CD4-positive, alpha-beta T cell treated with Interleukin-15 for 4 hours (primary cell): ENCODE results near the gene SPATA31C1.
"Not testable (repeated sequence)": the region's sequence is repeated elsewhere in the genome, so short reads cannot be mapped to it uniquely, and the experiment has no call there.

Source experiments
- DNase-seq: peaks from one replicate; pipeline ENCODE4 v3.0.0-alpha.2; 2020; ENCODE audit warnings: low spot score

SPATA31C1 gene

GRCh38 chr9:87886933-87887505 lies 30.7 kb upstream of the SPATA31C1 start:
- DNase-seq, result no peak

DNA sequence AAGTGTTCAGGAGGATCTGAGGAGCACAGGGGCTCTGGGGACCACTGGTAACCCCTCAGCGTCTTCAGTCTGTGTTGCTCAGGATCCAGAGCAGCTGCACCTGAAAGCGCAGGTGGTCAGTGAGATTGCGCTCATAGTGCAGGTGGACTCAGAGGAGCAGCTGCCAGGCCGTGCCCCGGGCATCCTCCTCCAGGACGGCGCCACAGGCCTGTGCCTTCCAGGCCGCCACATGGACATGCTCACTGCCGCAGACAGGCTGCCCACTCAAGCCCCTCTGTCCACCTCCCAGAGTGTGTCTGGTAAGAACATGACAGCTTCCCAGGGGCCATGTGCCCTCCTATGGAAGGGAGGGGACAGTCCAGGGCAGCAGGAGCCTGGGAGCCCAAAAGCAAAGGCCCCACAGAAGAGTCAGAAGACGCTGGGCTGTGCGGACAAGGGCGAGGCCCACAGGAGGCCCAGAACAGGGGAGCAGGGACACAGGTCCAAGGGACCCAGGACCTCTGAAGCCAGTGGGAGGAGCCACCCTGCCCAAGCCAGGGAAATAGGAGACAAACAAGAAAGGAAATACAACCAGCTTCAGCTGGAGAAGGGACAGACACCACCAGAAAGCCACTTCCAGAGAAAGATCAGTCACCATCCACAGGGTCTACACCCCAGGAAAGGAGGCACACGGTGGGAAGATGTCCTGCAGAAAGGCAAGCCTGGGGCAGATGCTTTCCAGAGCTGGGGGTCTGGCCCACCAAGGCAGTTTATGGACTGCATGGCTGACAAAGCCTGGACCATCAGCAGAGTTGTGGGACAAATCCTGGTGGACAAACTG lies 29.9 kb upstream of the SPATA31C1 start:
- DNase-seq, result no peak

GRCh38 chr9:87888501-87888900 lies 29.3 kb upstream of the SPATA31C1 start:
- DNase-seq, result no peak

DNA sequence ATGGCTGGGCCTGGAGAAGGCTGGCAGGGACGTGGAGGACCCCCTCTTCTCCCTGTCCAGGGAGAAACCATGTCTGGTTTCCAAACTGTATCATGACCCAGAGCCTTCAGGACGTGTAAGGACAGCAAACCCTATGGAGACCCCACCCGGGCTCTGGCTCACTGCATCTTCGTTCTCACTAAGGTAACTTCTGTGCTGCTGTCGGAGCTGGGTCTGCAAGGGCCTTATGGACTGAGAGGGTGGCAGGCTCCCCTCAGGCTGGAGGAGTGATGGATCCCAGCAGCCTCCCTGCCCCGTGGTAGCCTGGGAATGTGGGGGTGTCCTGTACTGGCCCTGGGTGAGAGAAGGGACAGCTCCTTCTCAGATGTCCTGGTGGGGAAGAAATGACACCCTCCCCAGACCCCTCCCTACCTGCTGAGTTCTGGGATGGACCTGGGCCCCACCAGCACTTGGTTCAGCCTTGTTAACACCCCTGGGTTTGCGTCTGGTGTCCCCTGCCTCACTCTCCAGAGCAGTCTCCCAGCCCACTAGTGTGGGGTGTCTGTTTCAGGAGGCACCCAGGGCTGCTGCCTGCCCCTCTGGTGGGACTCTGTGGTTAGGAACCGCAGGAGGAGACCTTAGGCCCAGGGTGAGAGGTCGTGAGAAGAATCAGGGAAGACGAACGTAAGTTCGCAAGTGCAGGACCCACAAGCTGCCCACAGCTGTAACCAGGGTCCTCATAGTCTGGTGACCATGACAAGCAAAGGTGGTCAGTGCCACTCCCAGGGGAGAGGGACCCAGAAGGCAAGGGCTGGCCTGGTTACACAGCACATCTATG lies 28.5 kb upstream of the SPATA31C1 start:
- no peak for DNase-seq

GRCh38 chr9:87889882-87890252 lies 27.9 kb upstream of the SPATA31C1 start:
- no peak for DNase-seq

DNA sequence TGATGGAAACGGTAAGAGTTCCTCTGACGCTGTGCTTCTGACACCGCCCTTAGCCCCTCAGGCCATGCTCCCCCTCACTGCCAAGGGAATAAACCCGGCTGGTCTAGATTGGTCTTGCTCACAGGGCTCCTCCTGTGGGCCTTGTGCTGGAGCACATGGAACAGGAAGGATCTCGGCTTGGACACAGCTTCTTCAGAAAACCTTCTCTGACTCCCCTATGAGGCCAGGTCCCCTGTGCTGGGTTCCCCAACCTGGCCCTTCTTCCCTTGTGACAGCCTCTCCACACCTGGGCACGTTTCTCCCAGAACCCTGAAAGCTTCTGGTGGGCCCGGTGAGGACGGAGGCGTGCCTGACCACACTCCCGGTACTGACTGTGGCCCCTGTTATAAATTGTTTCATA lies 26.9 kb upstream of the SPATA31C1 start:
- DNase-seq, result no peak

- no peak for DNase-seq
Observed at GRCh38 chr9:87891754-87892153, 26.0 kb upstream of the SPATA31C1 start.

GRCh38 chr9:87892956-87893355 lies 24.8 kb upstream of the SPATA31C1 start:
- no peak for DNase-seq

DNA sequence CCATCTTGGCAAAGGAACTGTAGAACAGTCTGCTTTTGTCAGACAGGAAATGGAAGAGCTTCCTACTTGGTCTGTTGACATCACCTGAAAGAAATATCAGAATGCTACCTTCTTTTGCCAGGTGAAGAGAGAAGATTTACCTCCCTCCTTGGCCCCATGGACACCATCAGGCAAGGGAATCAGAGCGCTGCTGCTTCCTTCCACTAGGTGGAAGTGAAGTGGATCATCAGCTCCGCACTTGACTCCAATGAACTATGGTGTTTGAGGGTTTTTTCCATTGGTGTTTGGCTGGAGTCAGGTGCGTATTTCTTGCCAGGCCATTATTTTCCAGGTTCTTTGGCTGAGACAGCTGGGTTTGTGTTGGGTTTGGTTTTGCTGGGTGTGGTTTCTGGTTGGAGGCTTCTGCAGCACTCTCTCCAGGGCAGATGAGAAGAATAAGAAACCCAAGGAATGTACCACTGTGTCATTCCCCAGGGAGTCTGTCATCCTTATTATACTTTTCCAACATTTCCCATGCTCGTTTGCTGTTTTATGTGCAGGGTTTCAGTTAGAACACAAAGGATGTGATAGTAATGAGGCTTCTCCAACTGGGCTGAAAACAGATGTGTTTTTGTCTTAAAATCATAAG lies 22.6 kb upstream of the SPATA31C1 start:
- no peak for DNase-seq

- DNase-seq, result no peak
Observed at GRCh38 chr9:87896891-87897290, 20.9 kb upstream of the SPATA31C1 start.

DNA sequence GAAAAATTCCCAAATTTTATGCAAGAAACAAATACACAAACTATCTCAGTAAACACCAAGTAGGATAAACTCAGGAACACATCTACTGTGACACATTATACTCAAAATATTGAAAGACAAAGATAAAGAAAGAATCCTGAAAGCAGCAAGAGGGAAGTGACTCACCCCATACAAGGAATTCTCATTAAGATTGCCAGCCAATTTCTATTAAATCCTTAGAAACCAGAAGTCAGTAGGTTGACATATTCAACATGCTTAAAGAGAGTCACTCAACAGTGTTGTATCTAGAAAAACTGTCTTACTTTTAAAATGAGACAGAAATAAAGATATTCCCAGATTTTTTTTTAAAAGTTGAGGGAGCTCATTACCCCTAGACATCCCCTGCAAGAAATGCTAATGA lies 19.6 kb upstream of the SPATA31C1 start:
- no peak for DNase-seq

- not testable (repeated sequence) for DNase-seq
Observed at GRCh38 chr9:87902371-87902770, 15.4 kb upstream of the SPATA31C1 start.

GRCh38 chr9:87909310-87910041 lies 8.3 kb upstream of the SPATA31C1 start:
- DNase-seq, result no peak

- DNase-seq, result no peak
Observed at GRCh38 chr9:87910821-87911220, 6.9 kb upstream of the SPATA31C1 start.

GRCh38 chr9:87919013-87919412 lies 1.3 kb downstream of the SPATA31C1 start:
- DNase-seq, result not testable (repeated sequence)

DNA sequence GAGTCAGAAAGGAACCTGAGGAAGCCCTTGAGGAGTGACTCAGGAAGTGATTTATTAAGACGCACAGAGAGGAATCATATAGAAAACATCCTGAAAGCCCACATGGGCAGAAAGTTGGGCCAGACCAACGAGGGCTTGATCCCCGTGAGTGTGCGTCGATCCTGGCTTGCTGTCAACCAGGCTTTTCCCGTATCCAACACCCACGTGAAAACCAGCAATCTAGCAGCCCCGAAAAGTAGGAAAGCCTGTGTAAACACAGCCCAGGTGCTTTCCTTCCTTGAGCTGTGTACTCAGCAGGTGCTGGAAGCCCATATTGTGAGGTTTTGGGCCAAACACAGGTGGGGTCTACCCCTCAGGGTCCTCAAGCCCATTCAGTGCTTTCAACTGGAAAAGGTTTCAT lies 3.8 kb downstream of the SPATA31C1 start:
- not testable (repeated sequence) for DNase-seq

DNA sequence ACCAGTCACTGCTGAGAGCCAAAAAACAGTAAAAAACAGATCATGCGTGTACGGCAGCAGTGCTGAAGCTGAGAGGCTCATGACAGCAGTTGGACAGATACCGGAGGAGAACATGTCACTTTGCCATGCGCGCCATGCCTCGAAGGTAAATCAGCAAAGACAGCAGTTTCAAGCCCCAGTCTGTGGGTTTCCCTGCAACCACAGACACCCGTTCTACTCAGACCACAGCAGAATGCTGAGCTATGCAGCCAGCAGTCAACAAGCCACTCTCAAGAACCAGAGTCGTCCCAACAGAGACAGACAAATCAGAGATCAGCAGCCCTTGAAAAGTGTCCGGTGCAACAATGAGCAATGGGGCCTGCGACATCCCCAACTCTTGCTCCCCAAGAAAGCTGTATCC lies 5.2 kb downstream of the SPATA31C1 start:
- not testable (repeated sequence) for DNase-seq

DNA sequence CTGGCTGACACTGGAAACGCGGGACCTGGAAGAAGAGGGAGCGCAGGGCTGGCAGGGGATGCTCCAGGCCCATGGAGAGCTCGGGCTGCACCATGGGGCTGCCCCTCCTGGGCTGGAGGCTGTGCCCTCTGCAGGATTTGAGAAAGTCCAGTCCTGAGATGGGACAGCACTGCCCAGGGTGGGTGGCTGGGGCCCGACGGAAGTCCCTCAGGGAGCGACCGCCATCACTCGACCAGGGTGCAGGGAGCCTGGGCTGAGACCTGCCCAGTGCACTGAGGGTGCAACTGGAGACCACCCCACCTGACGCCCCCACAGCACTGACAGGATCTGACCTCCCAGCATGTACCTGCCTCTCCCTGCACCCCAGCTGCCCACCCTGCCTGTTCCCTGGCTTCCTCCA lies 7.1 kb downstream of the SPATA31C1 start:
- not testable (repeated sequence) for DNase-seq

GRCh38 chr9:87929152-87929551 lies 11.4 kb downstream of the SPATA31C1 start:
- DNase-seq, result not testable (repeated sequence)

DNA sequence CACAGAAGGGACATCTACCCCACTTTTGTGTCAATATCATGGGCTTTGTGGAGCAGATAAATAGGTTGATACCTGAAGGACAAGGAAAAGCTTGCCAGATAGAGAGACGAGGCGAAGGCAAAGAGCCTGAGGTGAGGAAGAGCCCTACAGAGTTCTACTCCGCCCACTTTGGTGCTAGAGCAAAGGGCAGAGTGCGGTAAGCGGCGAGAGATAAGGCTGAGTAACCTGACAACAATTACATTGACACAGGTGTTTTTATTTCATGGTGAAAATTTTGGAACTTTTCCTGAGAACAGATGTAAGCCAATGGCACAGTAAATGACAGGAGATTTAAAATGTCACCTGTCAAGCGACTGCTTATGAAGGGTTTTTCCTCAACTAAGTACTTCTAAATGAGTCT lies 16.7 kb downstream of the SPATA31C1 start:
- not testable (repeated sequence) for DNase-seq

DNA sequence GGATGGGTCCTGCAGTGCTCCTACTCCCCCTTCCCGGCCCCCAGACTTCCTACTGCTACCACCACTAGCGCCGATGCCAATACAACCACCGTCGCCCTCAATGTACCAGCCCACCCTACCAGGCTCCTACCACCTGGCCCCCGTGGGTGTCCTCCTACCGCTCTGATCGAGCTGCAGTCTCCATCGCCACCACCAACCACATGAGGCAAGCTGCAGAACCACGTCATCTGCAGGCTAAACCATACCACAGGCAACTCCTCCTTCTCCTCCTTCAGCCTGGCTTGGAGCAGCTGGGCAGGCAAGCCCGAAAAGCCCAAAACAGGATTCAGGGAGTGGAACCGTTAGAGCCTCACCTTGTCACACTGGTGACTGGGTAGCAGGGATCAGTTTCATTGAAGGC lies 19.6 kb downstream of the SPATA31C1 start:
- DNase-seq, result not testable (repeated sequence)

DNA sequence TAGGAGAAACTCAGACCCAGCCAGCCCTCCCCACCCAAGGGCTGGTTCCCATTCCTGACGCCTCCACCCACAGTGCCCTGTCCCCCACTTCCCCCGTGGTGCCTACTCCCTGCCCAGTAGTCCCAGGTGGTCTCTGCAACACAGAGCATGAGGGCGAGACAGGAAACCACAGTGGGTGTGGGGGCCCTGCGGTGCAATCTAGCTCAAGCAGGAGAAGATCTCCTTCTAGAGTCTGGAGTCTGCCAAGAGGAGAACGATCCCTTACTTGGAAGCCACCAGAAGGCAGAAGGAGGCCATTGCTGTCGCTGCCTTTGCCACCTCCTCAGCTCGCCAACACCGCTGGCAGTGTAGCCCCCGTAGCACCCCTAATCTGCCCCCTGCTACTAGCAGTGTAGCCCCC lies 20.2 kb downstream of the SPATA31C1 start:
- DNase-seq, result not testable (repeated sequence)
